ENCODE data around the gene TCERG1L. TPM values are rescaled to one million over a fixed set of nuclear protein-coding genes. Genes with fewer than 3 reads are reported as not detected.

Gene TCERG1L
- total RNA-seq, 4 donors from 2014 or later: 0.12 TPM; not detected in 3

- Histone ChIP-seq H3K4me1 (no peaks in the 10 kb centered on the region), H3K36me3 (no peaks in the 10 kb centered on the region), H3K27ac (no peak overlapping the region), H3K27me3 (no peaks in the 10 kb centered on the region), H3K4me3 (no peak overlapping the region), H3K9me3 (no peaks in the 10 kb centered on the region)
- no peak for ATAC-seq
- TF ChIP-seq CTCF (IDR thresholded peaks at IDR 0.05) (no peak), POLR2AphosphoS5 (IDR thresholded peaks at IDR 0.05) (no peak), EP300 (IDR thresholded peaks at IDR 0.05) (no peak), POLR2A (IDR thresholded peaks at IDR 0.05) (no peak)
- 33 to 58% methylated on average over 1 to 4 of the region's 4 CpGs for WGBS, 2 donors (ENCODE audit: low coverage in 1 of 2)
Observed at GRCh38 chr10:131115801-131116200, 195.7 kb downstream of the TCERG1L start.

GRCh38 chr10:131115321-131115720, 196.2 kb downstream of the TCERG1L start:
- Histone ChIP-seq H3K9me3 (no peaks in the 10 kb centered on the region), H3K4me3 (no peak overlapping the region), H3K36me3 (no peaks in the 10 kb centered on the region), H3K27me3 (no peaks in the 10 kb centered on the region), H3K4me1 (no peaks in the 10 kb centered on the region), H3K27ac (no peak overlapping the region)
- TF ChIP-seq POLR2AphosphoS5 (IDR thresholded peaks at IDR 0.05) (no peak), POLR2A (IDR thresholded peaks at IDR 0.05) (no peak), CTCF (IDR thresholded peaks at IDR 0.05) (no peak), EP300 (IDR thresholded peaks at IDR 0.05) (no peak)
- ATAC-seq: no peak
- WGBS, 2 donors (ENCODE audit: low coverage in 1 of 2): 93 to 99% methylated on average over 13 of the region's 14 CpGs

GRCh38 chr10:131114846-131115245, 196.7 kb downstream of the TCERG1L start:
- Histone ChIP-seq H3K36me3 (no peaks in the 10 kb centered on the region), H3K4me3 (no peak overlapping the region), H3K9me3 (no peaks in the 10 kb centered on the region), H3K27me3 (no peaks in the 10 kb centered on the region), H3K4me1 (no peaks in the 10 kb centered on the region), H3K27ac (no peak overlapping the region)
- no peak for ATAC-seq
- TF ChIP-seq POLR2A (IDR thresholded peaks at IDR 0.05): no peak
- 55% methylated on average over 2 of the region's 15 CpGs; no CpG with 5 or more reads in 1 of the 2 donors for WGBS, 2 donors (ENCODE audit: low coverage in 1 of 2)

GRCh38 chr10:131113709-131114291, 197.7 kb downstream of the TCERG1L start:
- peaks cover 7% of the 10 kb centered on the region for H3K27me3 ChIP-seq
- no peak for ATAC-seq
- no peak overlapping the region for H3K27ac ChIP-seq
- H3K36me3 ChIP-seq: no peaks in the 10 kb centered on the region
- no peaks in the 10 kb centered on the region for H3K4me1 ChIP-seq
- H3K9me3 ChIP-seq: peaks cover 0 to 2% (median 0%) of the 10 kb centered on the region in 3 donors
- H3K4me3 ChIP-seq: no peak overlapping the region
- 65 to 95% methylated on average over 6 of the region's 6 CpGs for WGBS, 2 donors (ENCODE audit: low coverage in 1 of 2)
- TF ChIP-seq EP300 (IDR thresholded peaks at IDR 0.05) (no peak), CTCF (IDR thresholded peaks at IDR 0.05) (no peak), POLR2A (IDR thresholded peaks at IDR 0.05) (no peak), POLR2AphosphoS5 (IDR thresholded peaks at IDR 0.05) (no peak)

GRCh38 chr10:131113165-131113564, 198.4 kb downstream of the TCERG1L start:
- TF ChIP-seq CTCF (IDR thresholded peaks at IDR 0.05): no peak
- no peak for TF ChIP-seq POLR2A (IDR thresholded peaks at IDR 0.05)
- TF ChIP-seq EP300 (IDR thresholded peaks at IDR 0.05): no peak
- no peak for TF ChIP-seq POLR2AphosphoS5 (IDR thresholded peaks at IDR 0.05)
- Histone ChIP-seq H3K27me3 (peaks cover 12% of the 10 kb centered on the region), H3K4me1 (no peaks in the 10 kb centered on the region), H3K9me3 (peaks cover 0 to 8% (median 0%) of the 10 kb centered on the region in 3 donors), H3K36me3 (no peaks in the 10 kb centered on the region), H3K27ac (no peak overlapping the region), H3K4me3 (no peak overlapping the region)
- 90% methylated on average over 5 to 7 of the region's 9 CpGs for WGBS, 2 donors (ENCODE audit: low coverage in 1 of 2)
- ATAC-seq: no peak

Measured in gastroesophageal sphincter (tissue), 4 donors.